CD14-positive monocyte (primary cell): ENCODE data around the gene ELMOD1. TPM values are rescaled to one million over a fixed set of nuclear protein-coding genes. Genes with fewer than 3 reads are reported as not detected.

ENCODE experiments used
- DNase-seq, 3 donors: peaks; one replicate each; pipeline ENCODE4 v3.0.0-alpha.2; 2011 to 2022
- H2AFZ ChIP-seq: 2 replicates; pipeline ENCODE4 v1.6.0; 2012; ENCODE audit warnings: mild to moderate bottlenecking, low read depth, low read length, inconsistent platforms; ENCODE audit not compliant: insufficient read depth, poor library complexity, severe bottlenecking
- H3K27ac ChIP-seq, 2 donors: 1 replicate in 1 of 2; 2 replicates in 1 of 2; pipeline ENCODE4 v1.5.1; 2012 to 2013; ENCODE audit warnings: low read length in 2 of 2, control low read depth in 1 of 2, inconsistent platforms in 1 of 2, low read depth in 1 of 2, mild to moderate bottlenecking in 1 of 2
- H3K27me3 ChIP-seq, 2 donors: one replicate each; pipeline versions ENCODE4 v1.6.0 to v1.6.1; 2011 to 2013; ENCODE audit warnings: low read length in 2 of 2; ENCODE audit not compliant: control insufficient read depth in 2 of 2, insufficient read depth in 2 of 2
- H3K36me3 ChIP-seq, 2 donors: replicated peaks in 1 of 2; 1 replicate in 1 of 2; 2 replicates in 1 of 2; pipeline versions ENCODE4 v1.5.1 to v1.6.1; 2012 to 2013; ENCODE audit warnings: low read length in 2 of 2, control low read depth in 1 of 2, inconsistent platforms in 1 of 2, mild to moderate bottlenecking in 1 of 2; ENCODE audit not compliant: insufficient read depth in 2 of 2, control insufficient read depth in 1 of 2
- H3K4me1 ChIP-seq, 2 donors: 1 replicate in 1 of 2; 2 replicates in 1 of 2; pipeline versions ENCODE4 v1.5.1 to v1.6.1; 2012 to 2013; ENCODE audit warnings: low read length in 2 of 2, control low read depth in 1 of 2, inconsistent platforms in 1 of 2, mild to moderate bottlenecking in 1 of 2, moderate library complexity in 1 of 2; ENCODE audit not compliant: insufficient read depth in 2 of 2, control insufficient read depth in 1 of 2
- H3K4me2 ChIP-seq: replicated peaks from 2 replicates; pipeline ENCODE3; 2012; ENCODE audit warnings: low read length, moderate library complexity, mild to moderate bottlenecking; ENCODE audit not compliant: poor library complexity, severe bottlenecking; ENCODE audit errors: extremely low read depth
- H3K4me3 ChIP-seq, 3 experiments: fragments of 200-600 bp in 1 of 3; sonication (generic) in 1 of 3; replicated peaks in 1 of 3; 1 replicate in 2 of 3; 2 replicates in 1 of 3; pipeline ENCODE4 v1.5.1; 2011 to 2013; ENCODE audit warnings: low read length in 3 of 3, mild to moderate bottlenecking in 3 of 3, control low read depth in 2 of 3, low read depth in 2 of 3, inconsistent platforms in 1 of 3, moderate library complexity in 1 of 3
- H3K79me2 ChIP-seq: 2 replicates; pipeline ENCODE4 v1.6.0; 2012; ENCODE audit warnings: mild to moderate bottlenecking, control low read depth, inconsistent platforms, low read length, moderate library complexity; ENCODE audit not compliant: insufficient read depth
- H3K9ac ChIP-seq: 2 replicates; pipeline ENCODE4 v1.6.0; 2017; ENCODE audit warnings: low read length, mild to moderate bottlenecking; ENCODE audit not compliant: insufficient read depth, poor library complexity, severe bottlenecking
- H3K9me3 ChIP-seq, 2 donors: replicated peaks in 1 of 2; 1 replicate in 1 of 2; 2 replicates in 1 of 2; pipeline versions ENCODE4 v1.5.1 to v1.6.1; 2012 to 2013; ENCODE audit warnings: low read length in 2 of 2, control low read depth in 1 of 2; ENCODE audit not compliant: control insufficient read depth in 1 of 2, insufficient read depth in 1 of 2
- H4K20me1 ChIP-seq: 2 replicates; pipeline ENCODE4 v1.6.0; 2012; ENCODE audit warnings: mild to moderate bottlenecking, low read length, control low read depth, moderate library complexity; ENCODE audit not compliant: insufficient read depth
- H3K27ac Mint-ChIP-seq, 7 donors: one replicate each; pipeline ENCODE4 v1.8.0; 2020; ENCODE audit warnings: mild to moderate bottlenecking in 7 of 7, mixed read lengths in 7 of 7, moderate library complexity in 6 of 7, inconsistent platforms in 2 of 7
- H3K27me3 Mint-ChIP-seq, 3 donors: one replicate each; pipeline ENCODE4 v1.8.0; 2021 to 2022; ENCODE audit warnings: low read depth in 3 of 3, mild to moderate bottlenecking in 3 of 3, mixed read lengths in 3 of 3, moderate library complexity in 3 of 3, inconsistent platforms in 1 of 3
- H3K36me3 Mint-ChIP-seq, 2 donors: one replicate each; pipeline ENCODE4 v1.8.0; 2020; ENCODE audit warnings: mixed read lengths in 2 of 2, inconsistent platforms in 1 of 2, mild to moderate bottlenecking in 1 of 2
- H3K4me1 Mint-ChIP-seq: one replicate; pipeline ENCODE4 v1.8.0; 2020; ENCODE audit warnings: mild to moderate bottlenecking, mixed read lengths
- H3K4me3 Mint-ChIP-seq, 2 donors: one replicate each; pipeline ENCODE4 v1.8.0; 2020; ENCODE audit warnings: mild to moderate bottlenecking in 2 of 2, mixed read lengths in 2 of 2, moderate library complexity in 1 of 2
- H3K9me3 Mint-ChIP-seq, 7 donors: one replicate each; pipeline ENCODE4 v1.8.0; 2020 to 2022; ENCODE audit warnings: mixed read lengths in 7 of 7, mild to moderate bottlenecking in 6 of 7, moderate library complexity in 6 of 7, inconsistent platforms in 2 of 7
- WGBS: methylation state at CpG from one replicate; pipeline ENCODE4 v1.1.5; 2013; ENCODE audit warnings: missing lambda C conversion rate; ENCODE audit not compliant: insufficient coverage; 5-methylcytosine and 5-hydroxymethylcytosine counted together
- intact Hi-C, 2 donors: fragments of 100-400 bp; cut with micrococcal nuclease; formaldehyde crosslinking; loops; one replicate each; pipeline versions ENCODE4 v1.15.0 to v1.15.1; 2023
- polyA plus RNA-seq, 3 donors: library from polyadenylated mRNA; depleted of rRNA in 1 of 3; unstranded in 2 of 3; stranded (reverse) in 1 of 3; fragments of 300-500 nt in 2 of 3; fragments of >200 nt in 1 of 3; fragmentation: Illumina TruSeq in 2 of 3; gene quantifications; 1 replicate in 2 of 3; 2 replicates in 1 of 3; pipeline ENCODE4 v1.2.3, GENCODE V29; 2012 to 2021
- TF ChIP-seq, protein P1 (sequence below): fragments of 200-600 bp; IDR thresholded peaks from one replicate; pipeline ENCODE4 v1.8.0; 2022; ENCODE audit warnings: antibody characterized with exemption, mild to moderate bottlenecking

The ELMOD1 gene
- polyA plus RNA-seq, 3 donors, result not detected

DNA sequence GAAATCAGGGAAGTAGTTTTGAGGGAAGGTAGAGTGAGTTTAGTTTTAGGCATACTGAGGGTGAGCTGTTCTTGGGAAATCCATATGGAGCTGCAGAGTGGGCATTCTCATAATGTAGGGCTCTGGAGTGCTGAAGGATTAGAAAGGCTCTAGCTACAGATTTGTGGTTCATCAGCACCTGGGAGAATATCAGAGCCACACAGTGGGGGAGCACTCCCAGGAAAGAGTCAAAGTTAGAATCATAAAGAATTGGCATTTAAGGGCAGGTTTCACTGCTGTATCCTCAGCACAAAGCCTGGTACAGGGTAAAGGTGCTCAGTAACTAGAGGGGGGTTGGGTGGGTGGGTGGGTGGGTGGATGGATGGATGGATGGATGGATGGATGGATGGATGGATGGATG is 68.4 kb downstream of the ELMOD1 start:
- H3K27ac ChIP-seq, result no peak overlapping the region
- Mint-ChIP-seq H3K27ac (no peak overlapping the region), H3K4me1 (peaks cover 2% of the 10 kb centered on the region), H3K27me3 (peaks cover 0 to 7% (median 2%) of the 10 kb centered on the region in 3 donors), H3K4me3 (no peak overlapping the region), H3K9me3 (no peaks in the 10 kb centered on the region), H3K36me3 (no peaks in the 10 kb centered on the region)
- no peaks in the 10 kb centered on the region for H3K4me1 ChIP-seq
- H3K4me3 ChIP-seq, result no peak overlapping the region
- no peak for DNase-seq
- no peak overlapping the region for H3K4me2 ChIP-seq
- no peak overlapping the region for H3K9ac ChIP-seq
- intact Hi-C loops, result no loop called here
- H3K36me3 ChIP-seq, result no peaks in the 10 kb centered on the region
- TF ChIP-seq, protein P1, sequence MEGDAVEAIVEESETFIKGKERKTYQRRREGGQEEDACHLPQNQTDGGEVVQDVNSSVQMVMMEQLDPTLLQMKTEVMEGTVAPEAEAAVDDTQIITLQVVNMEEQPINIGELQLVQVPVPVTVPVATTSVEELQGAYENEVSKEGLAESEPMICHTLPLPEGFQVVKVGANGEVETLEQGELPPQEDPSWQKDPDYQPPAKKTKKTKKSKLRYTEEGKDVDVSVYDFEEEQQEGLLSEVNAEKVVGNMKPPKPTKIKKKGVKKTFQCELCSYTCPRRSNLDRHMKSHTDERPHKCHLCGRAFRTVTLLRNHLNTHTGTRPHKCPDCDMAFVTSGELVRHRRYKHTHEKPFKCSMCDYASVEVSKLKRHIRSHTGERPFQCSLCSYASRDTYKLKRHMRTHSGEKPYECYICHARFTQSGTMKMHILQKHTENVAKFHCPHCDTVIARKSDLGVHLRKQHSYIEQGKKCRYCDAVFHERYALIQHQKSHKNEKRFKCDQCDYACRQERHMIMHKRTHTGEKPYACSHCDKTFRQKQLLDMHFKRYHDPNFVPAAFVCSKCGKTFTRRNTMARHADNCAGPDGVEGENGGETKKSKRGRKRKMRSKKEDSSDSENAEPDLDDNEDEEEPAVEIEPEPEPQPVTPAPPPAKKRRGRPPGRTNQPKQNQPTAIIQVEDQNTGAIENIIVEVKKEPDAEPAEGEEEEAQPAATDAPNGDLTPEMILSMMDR, result no peak
- no peak overlapping the region for H2AFZ ChIP-seq
- no peaks in the 10 kb centered on the region for H3K79me2 ChIP-seq
- H3K27me3 ChIP-seq, result no peaks in the 10 kb centered on the region
- no peaks in the 10 kb centered on the region for H4K20me1 ChIP-seq
- no peaks in the 10 kb centered on the region for H3K9me3 ChIP-seq

DNA sequence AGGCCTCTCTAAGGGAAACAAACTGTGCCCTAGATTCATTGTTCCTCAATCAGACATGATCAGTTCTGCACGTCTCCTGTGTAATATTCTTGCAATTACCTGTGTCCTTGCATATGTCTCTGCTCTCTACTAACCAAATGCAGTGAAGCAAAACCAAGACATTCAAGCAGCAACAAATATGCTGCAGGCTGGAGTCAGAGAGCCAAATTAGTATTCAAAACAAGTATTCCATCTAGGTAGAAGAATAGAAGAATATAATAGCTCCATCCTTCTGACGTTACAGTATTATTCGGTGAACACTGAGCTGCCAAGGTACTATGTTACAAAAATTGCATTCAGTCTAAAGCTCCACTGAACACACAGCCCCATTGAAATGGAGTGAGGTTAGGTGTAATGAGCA is 69.1 kb downstream of the ELMOD1 start:
- Histone ChIP-seq H3K4me1 (no peaks in the 10 kb centered on the region), H3K27me3 (no peaks in the 10 kb centered on the region), H2AFZ (no peak overlapping the region), H3K79me2 (no peaks in the 10 kb centered on the region), H3K4me3 (no peak overlapping the region), H3K36me3 (no peaks in the 10 kb centered on the region), H4K20me1 (no peaks in the 10 kb centered on the region), H3K9ac (no peak overlapping the region), H3K9me3 (no peaks in the 10 kb centered on the region), H3K4me2 (no peak overlapping the region), H3K27ac (no peak overlapping the region)
- Mint-ChIP-seq H3K27me3 (peaks cover 0 to 7% (median 2%) of the 10 kb centered on the region in 3 donors), H3K36me3 (no peaks in the 10 kb centered on the region), H3K27ac (no peak overlapping the region), H3K9me3 (no peaks in the 10 kb centered on the region), H3K4me3 (no peak overlapping the region), H3K4me1 (peaks cover 2% of the 10 kb centered on the region)
- TF ChIP-seq, protein P1, result no peak
- no peak for DNase-seq
- WGBS, result 100% methylated on average over 1 of the region's 3 CpGs
- intact Hi-C loops, result no loop called here
